ENCODE data around the gene COL4A1. TPM values are rescaled to one million over a fixed set of nuclear protein-coding genes. Genes with fewer than 3 reads are reported as not detected.

COL4A1 gene
- polyA plus RNA-seq, 1 experiment: 210 TPM

GRCh38 chr13:110300090-110300815 is 6.7 kb downstream of the COL4A1 start:
- ChIA-PET CTCF (interaction anchor here (1.0 to 1.3 kb wide), 4 partner anchors 33 to 156 kb away, joined by 3 to 5 read pairs (median 4); no protein-coding TSS in a partner anchor), POLR2A (interaction anchor here (0.7 to 2.2 kb wide), 8 partner anchors 8 to 80 kb away, joined by 3 to 12 read pairs (median 4); no protein-coding TSS in a partner anchor)
- H3K4me3 ChIP-seq (ENCODE audit: low read depth, low read length): no peak overlapping the region
- DNase-seq (ENCODE audit: low read depth, low spot score): no peak
- H3K27me3 ChIP-seq (ENCODE audit: control insufficient read depth, insufficient read depth, low read length): no peaks in the 10 kb centered on the region
- no peak overlapping the region for H3K27ac ChIP-seq (ENCODE audit: low read depth, low read length)
- H3K9me3 ChIP-seq (ENCODE audit: control insufficient read depth, insufficient read depth, low read length): no peaks in the 10 kb centered on the region; the same call in 1 of the 2 replicates
- TF ChIP-seq CTCF (IDR thresholded peaks at IDR 0.05; ENCODE audit: low read depth, low read length): no peak

DNA sequence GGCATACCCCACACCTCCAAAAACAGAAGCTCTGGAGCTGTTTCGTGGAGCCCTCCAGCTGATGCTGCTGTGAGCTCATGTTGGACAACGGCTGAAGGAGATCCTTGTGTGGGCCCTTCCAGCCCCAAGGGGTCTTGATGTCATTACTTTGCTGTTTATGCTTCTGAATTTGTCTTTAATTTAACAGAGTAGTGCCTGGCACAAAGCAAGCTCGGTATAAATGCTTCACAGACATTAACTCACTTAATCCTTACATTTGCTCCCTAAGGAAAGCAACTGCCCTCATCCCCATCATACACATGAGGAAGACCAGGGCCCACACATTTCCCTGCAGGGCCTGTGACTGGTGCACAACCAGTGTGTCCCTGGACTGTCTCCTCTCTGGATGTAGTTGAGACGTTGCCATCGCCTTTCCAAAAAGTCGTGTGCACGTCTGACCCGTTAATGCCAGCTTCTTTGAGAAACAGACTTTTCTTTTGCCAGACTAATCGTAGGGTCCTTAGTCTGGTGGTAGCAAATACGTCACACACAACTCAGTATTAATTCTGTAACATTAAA is 7.6 kb downstream of the COL4A1 start:
- ChIA-PET CTCF (interaction anchor here (1.1 kb wide), 1 partner anchor 52 kb away, joined by 3 read pairs; no protein-coding TSS in a partner anchor), POLR2A (interaction anchor here (0.7 to 1.2 kb wide), 2 partner anchors 9 to 20 kb away, joined by 3 to 4 read pairs; no protein-coding TSS in a partner anchor)
- no peak for TF ChIP-seq CTCF (IDR thresholded peaks at IDR 0.05; ENCODE audit: low read depth, low read length)
- no peak overlapping the region for H3K27ac ChIP-seq (ENCODE audit: low read depth, low read length)
- no peak overlapping the region for H3K4me3 ChIP-seq (ENCODE audit: low read depth, low read length)
- H3K9me3 ChIP-seq (ENCODE audit: control insufficient read depth, insufficient read depth, low read length): no peaks in the 10 kb centered on the region; the same call in 1 of the 2 replicates
- no peaks in the 10 kb centered on the region for H3K27me3 ChIP-seq (ENCODE audit: control insufficient read depth, insufficient read depth, low read length)
- no peak for DNase-seq (ENCODE audit: low read depth, low spot score)

- ChIA-PET POLR2A (interaction anchor here (0.7 to 1.2 kb wide), 2 partner anchors 10 to 21 kb away, joined by 3 to 4 read pairs; no protein-coding TSS in a partner anchor), CTCF (interaction anchor here (1.1 kb wide), 1 partner anchor 8 kb away, joined by 4 read pairs; the partner anchor contains the start of gene COL4A1)
- Histone ChIP-seq H3K9me3 (ENCODE audit: control insufficient read depth, insufficient read depth, low read length) (no peaks in the 10 kb centered on the region; the same call in 1 of the 2 replicates), H3K4me3 (ENCODE audit: low read depth, low read length) (no peak overlapping the region), H3K27me3 (ENCODE audit: control insufficient read depth, insufficient read depth, low read length) (no peaks in the 10 kb centered on the region), H3K27ac (ENCODE audit: low read depth, low read length) (no peak overlapping the region)
- DNase-seq (ENCODE audit: low read depth, low spot score): no peak
- TF ChIP-seq CTCF (IDR thresholded peaks at IDR 0.05; ENCODE audit: low read depth, low read length): no peak
Observed at GRCh38 chr13:110298505-110299282, 8.3 kb downstream of the COL4A1 start.

DNA sequence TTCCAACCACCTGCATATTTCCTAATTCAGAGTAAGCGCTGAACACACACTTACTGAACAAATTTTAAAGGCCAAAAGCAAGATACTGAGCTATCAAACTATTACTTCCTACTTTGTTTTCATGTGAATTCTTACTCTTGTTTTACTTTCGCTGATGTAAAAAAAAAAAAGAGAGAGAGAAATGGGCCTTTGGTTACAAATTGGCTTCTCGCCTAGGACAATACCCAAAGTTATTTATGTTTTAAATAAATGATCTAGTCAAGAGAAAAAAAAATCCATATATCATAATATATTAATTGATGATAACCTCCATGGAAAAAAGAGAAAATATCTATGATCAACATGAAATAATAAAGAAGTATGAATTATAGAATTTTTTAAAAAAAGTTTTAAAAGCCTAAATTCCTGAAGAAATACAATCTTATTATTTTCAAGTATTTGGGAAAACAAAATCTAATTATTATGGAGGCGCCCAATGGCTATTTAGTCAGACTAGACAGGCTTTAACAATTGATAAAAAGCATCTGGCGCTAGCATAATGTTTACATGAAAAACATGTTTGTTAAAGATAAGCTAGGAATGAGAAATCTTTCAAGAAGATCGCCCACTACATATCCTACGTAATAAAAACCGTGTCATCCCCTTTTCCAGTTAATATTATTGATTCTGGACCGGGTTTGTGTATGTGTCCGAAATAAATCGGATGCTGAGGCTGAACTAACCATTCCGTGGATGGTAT is 9.0 kb downstream of the COL4A1 start:
- DNase-seq (ENCODE audit: low read depth, low spot score): no peak
- no peaks in the 10 kb centered on the region; the same call in 1 of the 2 replicates for H3K9me3 ChIP-seq (ENCODE audit: control insufficient read depth, insufficient read depth, low read length)
- ChIA-PET POLR2A (interaction anchor here (1.0 kb wide), 1 partner anchor 8 kb away, joined by 3 read pairs; no protein-coding TSS in a partner anchor), CTCF (interaction anchor here (0.6 to 1.4 kb wide), 4 partner anchors 8 to 158 kb away, joined by 3 to 4 read pairs (median 4); partner anchors contain the start of gene COL4A1)
- no peak overlapping the region for H3K4me3 ChIP-seq (ENCODE audit: low read depth, low read length)
- TF ChIP-seq CTCF (IDR thresholded peaks at IDR 0.05; ENCODE audit: low read depth, low read length): no peak
- no peak overlapping the region for H3K27ac ChIP-seq (ENCODE audit: low read depth, low read length)
- H3K27me3 ChIP-seq (ENCODE audit: control insufficient read depth, insufficient read depth, low read length): no peaks in the 10 kb centered on the region

All from AG04450 (cell line).